ENCODE results near the gene CRTC3. TPM values are rescaled to one million over a fixed set of nuclear protein-coding genes. Genes with fewer than 3 reads are reported as not detected.

The CRTC3 gene
- total RNA-seq, 1 donor from 2014 or later = 55.7 TPM

Other genes starting within 250 kb of the CRTC3 start
- gene ZNF774, start 177.6 kb upstream of the CRTC3 start, total RNA-seq = 8.9 TPM
- gene IQGAP1, start 141.7 kb upstream of the CRTC3 start, total RNA-seq = 260 TPM
- gene BLM, start 187.4 kb downstream of the CRTC3 start, total RNA-seq = 3.7 TPM

Data from ureter (tissue), 1 donor.